ENCODE data around the gene VPS45. TPM values are rescaled to one million over a fixed set of nuclear protein-coding genes. Genes with fewer than 3 reads are reported as not detected.

Gene VPS45
- total and polyA plus RNA-seq, 2 of the 8 experiments (the other 6 are each of a cell fraction or from before 2014, with no cell fraction given), result 19.1 to 27.6 TPM

DNA sequence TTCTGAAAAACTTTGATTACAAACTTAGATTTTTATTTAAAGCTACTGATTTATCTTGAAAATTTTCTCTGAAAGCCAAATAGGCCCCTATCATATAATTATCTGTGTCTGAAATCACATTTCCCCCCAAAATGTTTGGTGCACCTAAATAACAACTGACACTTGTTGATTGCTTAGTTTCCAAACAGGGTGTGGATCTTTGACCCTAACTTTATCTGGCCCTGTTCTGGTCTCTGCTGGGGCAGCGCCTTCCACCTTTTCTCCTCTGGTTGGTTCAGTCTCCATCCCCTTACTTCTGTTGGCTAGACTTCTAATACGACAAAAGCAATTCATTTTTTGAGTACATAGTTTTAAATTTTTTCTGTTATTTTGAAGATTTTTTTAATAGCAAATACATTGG, 46.9 kb upstream of the VPS45 start:
- 84% methylated on average over 2 of the region's 2 CpGs; no CpG with 5 or more reads in 1 of the 2 experiments for WGBS, 2 experiments (ENCODE audit: extremely low coverage in 1 of 2, insufficient coverage in 1 of 2, insufficient read length in 1 of 2, insufficient replicate concordance in 2 of 2, low coverage in 1 of 2, low lambda C conversion rate in 2 of 2, missing lambda C conversion rate in 1 of 2)
- no peaks in the 10 kb centered on the region for H3K27me3 ChIP-seq (replicated peaks in 1 of 4; ENCODE audit: control insufficient read depth in 3 of 4, extremely low read depth in 1 of 4, insufficient read depth in 3 of 4, low read length in 3 of 4)
- H2AK5ac ChIP-seq (ENCODE audit: low read depth, low read length), result no peak overlapping the region
- H3K23me2 ChIP-seq (ENCODE audit: low read depth, low read length), result no peaks in the 10 kb centered on the region
- TF ChIP-seq CEBPB (IDR thresholded peaks at IDR 0.05; ENCODE audit: low read depth, low read length) (no peak), RAD21 (IDR thresholded peaks at IDR 0.05 in 1 of 2, conservative IDR thresholded peaks at IDR 0.05 in 1 of 2; ENCODE audit: low read depth in 2 of 2, low read length in 2 of 2) (no peak)
- TF ChIP-seq, protein P1, sequence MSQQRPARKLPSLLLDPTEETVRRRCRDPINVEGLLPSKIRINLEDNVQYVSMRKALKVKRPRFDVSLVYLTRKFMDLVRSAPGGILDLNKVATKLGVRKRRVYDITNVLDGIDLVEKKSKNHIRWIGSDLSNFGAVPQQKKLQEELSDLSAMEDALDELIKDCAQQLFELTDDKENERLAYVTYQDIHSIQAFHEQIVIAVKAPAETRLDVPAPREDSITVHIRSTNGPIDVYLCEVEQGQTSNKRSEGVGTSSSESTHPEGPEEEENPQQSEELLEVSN (IDR thresholded peaks at IDR 0.05), result no peak
- TF ChIP-seq, protein P2, sequence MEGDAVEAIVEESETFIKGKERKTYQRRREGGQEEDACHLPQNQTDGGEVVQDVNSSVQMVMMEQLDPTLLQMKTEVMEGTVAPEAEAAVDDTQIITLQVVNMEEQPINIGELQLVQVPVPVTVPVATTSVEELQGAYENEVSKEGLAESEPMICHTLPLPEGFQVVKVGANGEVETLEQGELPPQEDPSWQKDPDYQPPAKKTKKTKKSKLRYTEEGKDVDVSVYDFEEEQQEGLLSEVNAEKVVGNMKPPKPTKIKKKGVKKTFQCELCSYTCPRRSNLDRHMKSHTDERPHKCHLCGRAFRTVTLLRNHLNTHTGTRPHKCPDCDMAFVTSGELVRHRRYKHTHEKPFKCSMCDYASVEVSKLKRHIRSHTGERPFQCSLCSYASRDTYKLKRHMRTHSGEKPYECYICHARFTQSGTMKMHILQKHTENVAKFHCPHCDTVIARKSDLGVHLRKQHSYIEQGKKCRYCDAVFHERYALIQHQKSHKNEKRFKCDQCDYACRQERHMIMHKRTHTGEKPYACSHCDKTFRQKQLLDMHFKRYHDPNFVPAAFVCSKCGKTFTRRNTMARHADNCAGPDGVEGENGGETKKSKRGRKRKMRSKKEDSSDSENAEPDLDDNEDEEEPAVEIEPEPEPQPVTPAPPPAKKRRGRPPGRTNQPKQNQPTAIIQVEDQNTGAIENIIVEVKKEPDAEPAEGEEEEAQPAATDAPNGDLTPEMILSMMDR (IDR thresholded peaks at IDR 0.05; ENCODE audit: control extremely low read depth in 1 of 3, insufficient read depth in 1 of 3, low read depth in 1 of 3, low read length in 3 of 3), result no peak
- H3K9me3 ChIP-seq (ENCODE audit: insufficient read depth in 2 of 2, low read depth in 1 of 2, low read length in 1 of 2), result no peaks in the 10 kb centered on the region
- H3K56ac ChIP-seq (replicated peaks; ENCODE audit: insufficient read length, low read depth, low read length), result no peak overlapping the region
- FAIRE-seq (no peak), DNase-seq (ENCODE audit: low read depth in 1 of 2, low spot score in 2 of 2) (no peak)
- no peak overlapping the region for H3K27ac ChIP-seq (ENCODE audit: low read depth, low read length)
- no peak overlapping the region for H2BK15ac ChIP-seq (ENCODE audit: low read length)
- no peak overlapping the region for H3K4ac ChIP-seq (replicated peaks; ENCODE audit: insufficient read length, low read depth, low read length)
- no peak overlapping the region for H3K4me2 ChIP-seq (ENCODE audit: insufficient read depth in 1 of 2, low read depth in 2 of 2, low read length in 2 of 2)
- H4K20me1 ChIP-seq (replicated peaks in 1 of 2; ENCODE audit: control insufficient read depth in 1 of 2, insufficient read depth in 2 of 2, low read length in 2 of 2), result no peaks in the 10 kb centered on the region
- no peak overlapping the region for H4K8ac ChIP-seq (ENCODE audit: extremely low read depth, insufficient read depth, low read length)
- POLR2A ChIA-PET (ENCODE audit: partially characterized antibody), result interaction anchor here (2.2 to 4.5 kb wide), 2 partner anchors 10 to 142 kb away, joined by 5 to 21 read pairs; partner anchors contain the start of gene OTUD7B
- H3K36me3 ChIP-seq (ENCODE audit: control insufficient read depth in 2 of 4, insufficient read depth in 4 of 4, low read length in 3 of 4), result no peaks in the 10 kb centered on the region
- H2BK5ac ChIP-seq (ENCODE audit: low read depth, low read length), result no peak overlapping the region
- no peaks in the 10 kb centered on the region; a peak in 1 of 7 replicates for H3K4me1 ChIP-seq (replicated peaks in 1 of 4; ENCODE audit: control insufficient read depth in 3 of 4, insufficient read depth in 4 of 4, low read length in 3 of 4)
- CTCF ChIA-PET (ENCODE audit: partially characterized antibody), result interaction anchor here (0.6 to 1.0 kb wide), 3 partner anchors 11 to 150 kb away, joined by 3 read pairs; no protein-coding TSS in a partner anchor
- H3K4me3 ChIP-seq (ENCODE audit: extremely low read depth in 1 of 4, insufficient read depth in 2 of 4, low read depth in 3 of 4, low read length in 4 of 4), result no peak overlapping the region
- no peak overlapping the region for H4K91ac ChIP-seq (replicated peaks; ENCODE audit: insufficient read length, low read length)
- no peak overlapping the region for H3K9ac ChIP-seq (replicated peaks in 1 of 4; ENCODE audit: extremely low read depth in 1 of 4, low read depth in 3 of 4, low read length in 3 of 4)
- no peaks in the 10 kb centered on the region for H3K79me2 ChIP-seq (ENCODE audit: control insufficient read depth in 1 of 2, insufficient read depth in 2 of 2, low read length in 2 of 2)
- H2BK12ac ChIP-seq (ENCODE audit: low read depth, low read length), result no peak overlapping the region
- H2BK20ac ChIP-seq (ENCODE audit: low read length), result no peak overlapping the region
- no peak overlapping the region for H3K23ac ChIP-seq (ENCODE audit: insufficient read length)
- no peak overlapping the region for H2AFZ ChIP-seq (ENCODE audit: low read length)
- H4K5ac ChIP-seq (ENCODE audit: insufficient read length, low read depth, low read length), result no peak overlapping the region
- H3K18ac ChIP-seq (ENCODE audit: extremely low read depth, low read length), result no peak overlapping the region
- H2BK120ac ChIP-seq (replicated peaks; ENCODE audit: low read depth, low read length), result no peak overlapping the region
- no peak overlapping the region for H3K14ac ChIP-seq (ENCODE audit: insufficient read length)
- no peaks in the 10 kb centered on the region for H3K79me1 ChIP-seq (ENCODE audit: low read depth, low read length)

All from H1 (cell line).